Retinal pigment epithelial cell (primary cell): ENCODE measurements around the gene DNAH3.

Experiments
- DNase-seq: peaks from one replicate; pipeline ENCODE4 v3.0.0-alpha.2; 2010; ENCODE audit warnings: low read depth
- H3K4me3 ChIP-seq: 2 replicates; pipeline ENCODE4 v1.5.1; 2011; ENCODE audit warnings: mild to moderate bottlenecking, low read length, control low read depth, moderate library complexity
- CTCF ChIP-seq: conservative IDR thresholded peaks from 2 replicates; pipeline ENCODE4 v1.5.1; 2011; ENCODE audit warnings: low read depth, low read length, control low read depth, inconsistent platforms

Gene DNAH3

GRCh38 chr16:20899071-20899470 lies 251.6 kb downstream of the DNAH3 start:
- peak overlapping the region; percentile 91 for H3K4me3 ChIP-seq
- DNase-seq: no peak
- TF ChIP-seq CTCF: no peak

- TF ChIP-seq CTCF: no peak
- peak overlapping the region; percentile 15 for H3K4me3 ChIP-seq
- no peak for DNase-seq
These were observed 252.7 kb downstream of the DNAH3 start for GRCh38 chr16:20897922-20898321.

- peak overlapping the region; percentile 15 for H3K4me3 ChIP-seq
- no peak for TF ChIP-seq CTCF
- no peak for DNase-seq
These were observed 253.3 kb downstream of the DNAH3 start for GRCh38 chr16:20897253-20897897.

- TF ChIP-seq CTCF: no peak
- DNase-seq: no peak
- H3K4me3 ChIP-seq: no peak overlapping the region
These were observed 256.3 kb downstream of the DNAH3 start for GRCh38 chr16:20894388-20894787.

GRCh38 chr16:20889625-20890275 lies 260.9 kb downstream of the DNAH3 start:
- H3K4me3 ChIP-seq: no peak overlapping the region
- TF ChIP-seq CTCF: no peak
- DNase-seq: no peak

- no peak for DNase-seq
- no peak overlapping the region for H3K4me3 ChIP-seq
- TF ChIP-seq CTCF: no peak
These were observed 263.4 kb downstream of the DNAH3 start for GRCh38 chr16:20887207-20887606.

GRCh38 chr16:20886320-20886719 lies 264.3 kb downstream of the DNAH3 start:
- no peak for DNase-seq
- TF ChIP-seq CTCF: no peak
- H3K4me3 ChIP-seq: no peak overlapping the region
